HepG2 (cell line): ENCODE results near the gene ERF. TPM values are rescaled to one million over a fixed set of nuclear protein-coding genes. Genes with fewer than 3 reads are reported as not detected.
A peak's percentile ranks its signal among the peaks of the same experiment; 100 is the strongest.

Experiments used
- ATRX ChIP-seq: sonication (generic); formaldehyde crosslinking; IDR thresholded peaks from 2 replicates; pipeline ENCODE4 v1.4.0; 2020; ENCODE audit warnings: missing genetic modification reagents, borderline replicate concordance
- CCAR2 ChIP-seq: fragments of 200-400 bp; formaldehyde crosslinking; optimal IDR thresholded peaks from 2 replicates; pipeline ENCODE3; 2018; ENCODE audit warnings: low read depth, mild to moderate bottlenecking, low read length, moderate library complexity
- CEBPB ChIP-seq: IDR thresholded peaks from 2 replicates; pipeline ENCODE4 v1.6.1; 2011; ENCODE audit warnings: low read depth, low read length, improper control_type of control experiment, borderline replicate concordance
- HNF4A ChIP-seq: sonication (generic); formaldehyde crosslinking; IDR thresholded peaks from 2 replicates; pipeline ENCODE4 v1.4.0; 2020; ENCODE audit warnings: missing genetic modification reagents
- LBX2 ChIP-seq: sonication (generic); formaldehyde crosslinking; IDR thresholded peaks from 2 replicates; pipeline ENCODE4 v1.5.0; 2020; ENCODE audit warnings: missing genetic modification reagents, mild to moderate bottlenecking, borderline replicate concordance
- MXI1 ChIP-seq: IDR thresholded peaks from 3 replicates; pipeline ENCODE4 v1.6.1; 2012; ENCODE audit warnings: low read depth, low read length, inconsistent platforms, borderline replicate concordance
- NR1H2 ChIP-seq: sonication (generic); formaldehyde crosslinking; IDR thresholded peaks from 2 replicates; pipeline ENCODE4 v1.8.1; 2022; ENCODE audit warnings: low read depth, missing genetic modification reagents, borderline replicate concordance
- NR3C1 ChIP-seq: sonication (generic); formaldehyde crosslinking; IDR thresholded peaks from 2 replicates; pipeline ENCODE4 v1.4.0; 2020; ENCODE audit warnings: missing genetic modification reagents
- PAXIP1 ChIP-seq: sonication (generic); formaldehyde crosslinking; conservative IDR thresholded peaks from 2 replicates; pipeline ENCODE4 v1.4.0; 2020; ENCODE audit warnings: mild to moderate bottlenecking, missing genetic modification reagents, moderate library complexity
- RFX5 ChIP-seq: IDR thresholded peaks from 2 replicates; pipeline ENCODE4 v1.6.1; 2011; ENCODE audit warnings: low read depth, low read length, improper control_type of control experiment
- SATB2 ChIP-seq: sonication (generic); formaldehyde crosslinking; IDR thresholded peaks from 2 replicates; pipeline ENCODE4 v1.5.0; 2020; ENCODE audit warnings: missing genetic modification reagents
- SCMH1 ChIP-seq: sonication (generic); formaldehyde crosslinking; IDR thresholded peaks from 2 replicates; pipeline ENCODE4 v1.9.0; 2021; ENCODE audit warnings: missing genetic modification reagents, mild to moderate bottlenecking, borderline replicate concordance
- SP1 ChIP-seq, 2 experiments: fragments of 450-650 bp in 1 of 2; sonication (generic) in 1 of 2; formaldehyde crosslinking in 1 of 2; IDR thresholded peaks; 2 replicates each; pipeline versions ENCODE4 v1.4.0 to v1.6.1; 2016 to 2020; ENCODE audit warnings: missing genetic modification reagents in 1 of 2
- THAP7 ChIP-seq: sonication (generic); formaldehyde crosslinking; IDR thresholded peaks from 2 replicates; pipeline ENCODE4 v1.8.1; 2023; ENCODE audit warnings: mild to moderate bottlenecking, missing genetic modification reagents
- ZBED4 ChIP-seq: sonication (generic); formaldehyde crosslinking; IDR thresholded peaks from 2 replicates; pipeline ENCODE4 v1.4.0; 2020; ENCODE audit warnings: missing genetic modification reagents, borderline replicate concordance
- ZNF441 ChIP-seq: sonication (generic); formaldehyde crosslinking; IDR thresholded peaks from 2 replicates; pipeline ENCODE4 v1.7.0; 2021; ENCODE audit warnings: missing genetic modification reagents, borderline replicate concordance
- ZNF451 ChIP-seq: sonication (generic); formaldehyde crosslinking; IDR thresholded peaks from 2 replicates; pipeline ENCODE4 v1.5.0; 2020; ENCODE audit warnings: mild to moderate bottlenecking, missing genetic modification reagents
- ZNF7 ChIP-seq: IDR thresholded peaks from 2 replicates; pipeline ENCODE4 v1.6.1; 2016; ENCODE audit warnings: missing biosample characterization, missing genetic modification reagents
- ZNF770 ChIP-seq: sonication (generic); formaldehyde crosslinking; IDR thresholded peaks from 2 replicates; pipeline ENCODE4 v1.5.0; 2020; ENCODE audit warnings: mild to moderate bottlenecking, missing genetic modification reagents
- polyA plus RNA-seq, 8 experiments: library from polyadenylated mRNA; depleted of rRNA in 3 of 8; stranded (reverse) in 7 of 8; unstranded in 1 of 8; fragments of >200 nt; fragmentation: Illumina TruSeq in 4 of 8; extraction: Trizol in 4 of 8; gene quantifications; 2 replicates each; pipeline versions ENCODE4 v1.2.1 to v1.2.3, GENCODE V29; 2011 to 2016; ENCODE audit warnings: low read depth in 4 of 8, missing spikeins in 1 of 8, mixed read lengths in 1 of 8; ENCODE audit not compliant: insufficient read depth in 1 of 8
- total RNA-seq, 5 experiments: library from RNA; depleted of rRNA; stranded (reverse); fragments of >200 nt; fragmentation: Illumina TruSeq; extraction: Trizol; gene quantifications; 2 replicates each; pipeline ENCODE4 v1.2.3, GENCODE V29; 2016; ENCODE audit warnings: low read depth in 1 of 5

Gene ERF
- total and polyA plus RNA-seq, 2 of the 13 experiments (the other 11 are each of a cell fraction or from before 2014, with no cell fraction given), result 67.1 to 69.9 TPM

GRCh38 chr19:42271045-42271419, 16.1 kb upstream of the ERF start (continued):
- TF ChIP-seq ZBED4 (CRISPR knock-in tag) (no peak), NR1H2 (CRISPR knock-in tag) (no peak), SATB2 (no peak), HNF4A (CRISPR knock-in tag) (peak; percentile 40; the same call in 1 of the 2 replicates), ZNF451 (CRISPR knock-in tag) (no peak), RFX5 (no peak), THAP7 (no peak), PAXIP1 (0 out of 2 replicates have a peak, but pooled peaks have one; percentile 24), ZNF7 (no peak), MXI1 (peak; percentile 48; the same call in 1 of the 3 replicates), NR3C1 (no peak), ZNF441 (CRISPR knock-in tag) (no peak), LBX2 (no peak), SCMH1 (CRISPR knock-in tag) (no peak), ATRX (CRISPR knock-in tag) (no peak), SP1 (IDR thresholded peaks at IDR 0.05) (no peak), SP1 (CRISPR knock-in tag; IDR thresholded peaks at IDR 0.05) (no peak), CEBPB (no peak), ZNF770 (CRISPR knock-in tag) (no peak), CCAR2 (no peak)
